Activated effector memory CD4-positive, alpha-beta T cell treated with anti-CD3 and anti-CD28 coated beads, Interleukin-2, amount 50 U/mL, for 16 hours (primary cell): ENCODE measurements around the gene YBX2.
"Not testable (repeated sequence)": the region's sequence is repeated elsewhere in the genome, so short reads cannot be mapped to it uniquely, and the experiment has no call there.

Experiments
- DNase-seq: peaks from one replicate; pipeline ENCODE4 v3.0.0-alpha.2; 2020

YBX2 gene

GRCh38 chr17:7294614-7295153, at the start of gene YBX2:
TSS of gene YBX2 (minus strand) at chr17:7294639. CDS start at chr17:7294500, 139 bp downstream.
- peak; percentile 91 for DNase-seq

DNA sequence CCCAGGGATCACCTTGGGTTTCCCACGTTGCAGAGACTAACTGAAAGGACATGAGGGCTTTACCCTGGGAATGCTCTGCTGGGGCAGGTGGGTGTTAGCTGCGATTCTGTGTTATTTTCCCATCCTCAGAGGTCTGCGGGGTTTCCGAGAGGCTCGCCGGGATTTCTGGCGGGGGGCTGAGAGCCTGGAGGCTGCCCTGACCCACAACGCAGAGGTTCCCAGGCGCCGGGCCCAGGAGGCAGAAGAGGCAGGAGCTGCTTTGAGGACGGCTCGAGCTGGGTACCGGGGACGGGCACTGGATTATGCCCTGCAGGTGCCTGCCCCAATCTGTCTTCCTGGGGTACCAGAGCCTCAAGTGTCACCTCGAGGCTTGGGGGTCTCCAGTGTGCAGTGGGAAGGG, 48.8 kb upstream of the YBX2 start:
- no peak for DNase-seq

GRCh38 chr17:7341842-7342241, 47.4 kb upstream of the YBX2 start:
- no peak for DNase-seq

- no peak for DNase-seq
These were observed 45.7 kb upstream of the YBX2 start for GRCh38 chr17:7340179-7340578.

DNA sequence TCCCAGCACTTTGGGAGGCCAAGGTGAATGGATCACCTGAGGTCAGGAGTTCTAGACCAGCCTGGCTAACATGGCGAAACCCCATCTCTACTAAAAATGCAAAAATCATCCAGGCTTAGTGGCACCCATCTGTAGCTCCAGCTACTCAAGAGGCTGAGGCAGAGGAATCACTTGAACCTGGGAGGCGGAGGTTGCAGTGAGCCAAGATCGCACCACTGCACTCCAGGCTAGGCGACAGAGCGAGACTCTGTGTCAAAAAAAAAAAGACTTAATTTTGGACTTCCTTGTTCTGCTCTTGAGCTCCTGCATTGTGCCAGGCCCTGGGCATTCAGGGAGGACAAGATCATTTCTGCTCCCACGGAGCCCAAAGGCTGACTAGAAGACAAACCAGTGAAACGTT, 43.2 kb upstream of the YBX2 start:
- not testable (repeated sequence) for DNase-seq

GRCh38 chr17:7336240-7337175, 42.1 kb upstream of the YBX2 start, which contains the start of gene ACAP1:
TSS of gene ACAP1 (plus strand) at chr17:7336529. CDS start at chr17:7336735, 206 bp downstream.
- peak; percentile 94 for DNase-seq

GRCh38 chr17:7335765-7336164, 41.3 kb upstream of the YBX2 start:
- DNase-seq = not testable (repeated sequence)

- DNase-seq = no peak
These were observed 40.6 kb upstream of the YBX2 start for GRCh38 chr17:7334938-7335538.

DNA sequence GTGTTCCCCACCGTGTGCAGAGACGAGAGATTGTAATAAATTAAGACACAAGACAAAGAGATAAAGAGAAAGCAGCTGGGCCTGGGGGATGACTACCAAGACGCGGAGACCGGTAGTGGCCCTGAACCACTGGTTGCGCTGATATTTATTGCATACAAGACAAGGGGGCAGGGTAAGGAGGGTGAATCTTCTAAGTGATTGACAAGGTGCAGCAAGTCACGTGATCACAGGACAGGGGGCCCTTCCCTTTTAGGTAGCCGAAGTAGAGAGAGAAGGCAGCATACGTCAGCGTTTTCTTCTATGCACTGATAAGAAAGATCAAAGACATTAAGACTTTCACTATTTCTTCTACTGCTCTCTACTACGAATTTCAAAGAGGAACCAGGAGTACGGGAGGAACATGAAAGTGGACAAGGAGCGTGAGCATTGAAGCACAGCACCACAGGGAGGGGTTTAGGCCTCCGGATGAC, 38.2 kb upstream of the YBX2 start:
- DNase-seq = peak; percentile 78

- DNase-seq = no peak
These were observed 37.7 kb upstream of the YBX2 start for GRCh38 chr17:7332111-7332510.

DNA sequence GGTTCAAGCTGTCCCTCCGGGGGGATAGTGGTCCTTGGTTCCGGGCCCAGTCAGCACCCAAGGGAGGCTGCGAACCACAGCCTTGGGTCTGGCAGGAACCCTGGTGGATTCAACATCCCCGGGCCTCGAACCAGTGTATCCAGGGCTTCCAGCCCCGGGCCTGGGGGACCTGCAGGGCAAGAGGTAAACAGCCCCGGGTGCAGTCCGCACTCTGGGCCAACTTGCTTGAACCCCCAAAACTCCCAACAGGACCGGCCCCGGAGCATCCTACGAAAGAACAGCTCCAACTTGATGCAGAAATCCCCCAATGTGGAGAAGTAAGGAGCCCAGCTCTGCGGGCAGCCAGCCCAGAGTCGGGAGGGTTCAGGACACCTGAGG, 36.2 kb upstream of the YBX2 start:
- no peak for DNase-seq

GRCh38 chr17:7329997-7330637, 35.7 kb upstream of the YBX2 start:
- peak; percentile 91 for DNase-seq

DNA sequence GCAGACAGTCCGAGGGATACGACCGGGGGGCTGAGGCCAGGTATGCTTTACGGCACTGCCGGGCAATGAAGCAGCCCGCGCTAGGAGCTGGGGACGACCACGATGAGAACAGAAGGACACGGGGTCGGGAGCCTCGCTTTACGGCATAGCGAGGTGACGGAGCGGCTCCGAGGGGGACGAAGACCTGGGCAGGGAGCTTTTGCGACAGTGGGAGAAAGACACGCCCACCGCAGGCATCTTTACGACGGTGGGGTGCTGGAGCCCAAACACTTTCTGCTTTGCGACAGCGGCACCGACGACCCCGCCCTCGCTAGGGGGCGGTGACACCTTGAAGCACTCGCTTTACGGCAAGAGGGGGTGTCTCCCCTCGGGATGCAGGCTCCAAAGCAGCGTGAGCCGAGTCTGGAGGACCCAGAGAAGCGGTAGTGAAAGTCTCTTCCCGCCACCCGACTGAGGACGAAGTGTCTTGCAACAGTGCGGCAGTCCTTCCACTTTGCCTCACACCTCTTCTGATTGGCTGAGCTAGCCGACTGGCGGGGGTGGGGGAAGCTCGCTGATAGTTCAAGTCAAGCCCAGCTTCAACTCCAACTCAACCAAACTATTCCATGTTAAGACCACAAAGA, 35.0 kb upstream of the YBX2 start:
- DNase-seq = peak; percentile 98

DNA sequence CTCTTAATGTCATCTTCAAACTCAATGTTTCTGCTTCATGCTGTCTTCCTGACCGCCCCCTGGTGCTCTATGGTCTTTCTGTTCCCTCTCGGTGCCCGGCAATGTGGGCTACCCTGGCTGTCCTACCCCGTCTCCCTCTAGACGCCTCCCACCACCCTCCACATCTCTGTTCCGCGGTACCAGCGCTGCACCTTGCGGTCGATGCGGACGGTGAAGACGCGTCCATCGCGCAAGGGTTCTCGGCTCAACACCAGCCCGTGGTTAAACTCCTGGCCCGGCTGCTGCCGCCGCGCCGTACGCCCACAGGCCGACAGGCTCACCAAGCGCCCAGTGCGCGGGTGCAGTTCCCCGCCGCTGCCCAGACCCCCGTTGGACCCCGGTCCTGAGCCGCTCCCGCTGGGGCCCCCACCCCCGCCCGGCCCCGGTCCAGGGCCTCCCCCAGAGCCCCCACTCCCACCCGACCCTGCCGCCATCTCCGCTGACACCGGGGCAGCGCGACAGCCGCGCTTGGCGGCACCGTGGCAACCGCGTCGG, 34.5 kb upstream of the YBX2 start, which contains the start of gene NEURL4:
Gene NEURL4 (minus strand): TSS at position 496 of the 534 bp plus-strand sequence. CDS start 23 bp downstream, at position 473.
- no peak for DNase-seq

DNA sequence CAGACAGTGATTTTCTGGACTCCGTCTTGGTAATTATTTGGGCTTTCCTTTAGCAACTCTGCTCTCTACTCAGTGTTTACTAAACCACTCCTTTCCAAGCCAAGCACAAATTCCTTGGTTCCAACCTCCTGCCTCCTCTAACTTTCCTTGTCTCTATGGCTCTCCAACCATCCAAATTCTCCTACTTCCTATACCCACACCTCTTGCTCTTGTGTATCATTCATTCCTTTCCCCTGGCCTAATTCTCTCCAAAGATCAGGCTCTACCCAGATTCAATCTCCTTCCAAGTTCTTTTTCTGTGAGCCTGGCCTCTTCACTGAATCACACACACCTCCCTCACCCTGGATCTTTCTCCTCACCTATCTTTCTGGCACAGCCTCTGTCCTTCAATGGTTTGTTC, 33.6 kb upstream of the YBX2 start:
- no peak for DNase-seq

DNA sequence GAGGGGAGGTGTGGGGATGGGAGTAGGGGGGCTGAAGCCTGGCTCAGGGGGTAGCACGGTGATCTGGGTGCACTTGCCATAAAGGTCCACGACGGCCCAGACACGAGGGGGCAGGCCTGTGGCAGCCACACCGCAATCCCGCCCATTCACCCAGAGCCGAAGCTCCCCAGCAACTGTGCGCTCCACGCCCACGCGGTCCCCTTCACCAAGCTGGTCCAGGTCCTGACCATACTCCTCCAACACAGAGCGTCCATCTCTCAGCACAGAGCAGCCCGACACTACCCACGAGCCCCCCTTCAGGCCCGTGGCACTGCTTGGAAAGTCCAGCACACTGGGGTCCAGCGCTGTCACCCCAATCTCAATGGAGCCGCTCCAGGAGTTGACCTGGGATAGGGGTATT, 33.1 kb upstream of the YBX2 start:
- no peak for DNase-seq

- DNase-seq = no peak
These were observed 32.6 kb upstream of the YBX2 start for GRCh38 chr17:7327056-7327455.

DNA sequence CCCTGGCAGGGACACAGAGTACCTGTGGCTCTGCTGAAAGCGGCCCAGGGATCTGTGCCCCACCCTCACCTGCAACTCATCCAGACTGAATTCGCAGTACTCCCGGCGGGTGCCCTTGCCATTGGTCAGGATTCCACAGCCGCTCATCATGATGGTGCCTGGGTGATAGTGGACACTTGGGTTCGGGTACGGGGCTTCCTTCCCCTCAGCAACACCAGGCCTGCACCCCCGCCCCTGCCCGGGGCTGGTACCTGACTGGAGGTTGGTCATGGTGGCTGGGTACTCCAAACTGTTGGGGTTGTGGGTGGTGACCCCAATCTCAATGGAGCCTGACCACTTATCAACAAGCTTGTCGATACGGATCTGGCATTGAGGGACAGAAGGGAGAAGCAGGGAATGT, 31.7 kb upstream of the YBX2 start:
- DNase-seq = no peak

GRCh38 chr17:7325031-7325528, 30.6 kb upstream of the YBX2 start:
- DNase-seq = no peak

DNA sequence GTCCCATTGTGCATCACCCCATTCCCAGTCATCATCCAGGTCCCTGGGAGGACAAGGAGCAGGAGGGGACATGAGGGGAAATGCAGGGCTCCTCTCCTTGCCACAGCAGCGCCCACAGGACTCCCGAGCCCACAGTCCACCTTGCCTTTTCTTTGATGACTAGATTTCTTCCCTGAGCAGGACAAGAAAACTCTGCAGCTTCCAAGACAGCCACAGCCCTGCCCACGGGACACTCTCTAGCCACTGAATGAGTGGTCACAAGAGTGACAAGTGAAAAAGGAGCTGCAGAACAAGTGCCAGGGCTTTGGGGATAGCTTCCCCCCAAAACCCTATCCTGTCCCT, 30.0 kb upstream of the YBX2 start:
- no peak for DNase-seq

DNA sequence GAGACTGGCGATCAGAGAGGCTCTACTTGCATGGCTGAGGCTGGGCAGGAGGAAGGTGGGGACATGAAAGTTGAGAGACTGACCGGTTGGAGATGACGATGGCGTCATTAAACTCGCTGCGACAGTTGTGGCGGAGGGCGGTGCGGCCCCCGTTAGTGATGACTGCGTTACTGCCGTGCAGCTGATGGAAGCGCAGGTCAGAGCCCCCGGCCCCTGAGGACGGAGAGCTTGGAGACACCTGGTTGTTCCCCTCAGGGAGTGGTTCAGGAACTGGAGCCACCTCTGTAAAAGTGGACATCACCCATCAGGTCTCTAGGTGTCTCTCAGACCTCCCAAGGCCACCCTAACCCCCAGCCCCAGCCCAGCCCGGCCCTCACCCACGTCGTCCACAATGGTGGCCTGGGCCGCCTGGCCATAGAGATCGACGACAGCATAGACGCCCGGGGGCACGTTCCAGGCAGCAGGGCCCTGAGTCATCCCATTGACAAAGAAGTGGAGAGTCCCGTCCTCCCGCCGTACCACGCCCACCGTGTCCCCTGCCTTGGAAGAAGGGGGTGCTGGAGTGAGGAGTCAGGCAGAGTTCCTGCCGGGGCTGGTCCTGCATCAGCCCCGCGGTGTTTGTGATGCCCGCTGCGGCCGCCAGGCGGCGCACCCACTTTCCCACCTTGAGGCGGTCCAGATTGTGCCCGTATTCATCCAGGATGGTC, 29.4 kb upstream of the YBX2 start:
- DNase-seq = peak; percentile 91
